ENCODE results near the gene RPUSD3.

- TF ChIP-seq CTCF (IDR thresholded peaks at IDR 0.05) (no peak), KDM5A (IDR thresholded peaks at IDR 0.05) (no peak), ELK1 (IDR thresholded peaks at IDR 0.05; ENCODE audit: low read depth, low read length) (no peak), POLR2A (IDR thresholded peaks at IDR 0.05; ENCODE audit: low read length) (no peak), MAFK (IDR thresholded peaks at IDR 0.05; ENCODE audit: partially characterized antibody) (no peak), ZFP36 (IDR thresholded peaks at IDR 0.05; ENCODE audit: borderline replicate concordance, partially characterized antibody) (no peak)
These were observed 20.6 kb upstream of the RPUSD3 start for GRCh38 chr3:9864200-9864927.
